Mononuclear cell (primary cell): ENCODE data around the gene ENTHD1. TPM values are rescaled to one million over a fixed set of nuclear protein-coding genes. Genes with fewer than 3 reads are reported as not detected.

ENCODE experiments used
- H3K27me3 ChIP-seq: 2 replicates; pipeline ENCODE4 v1.6.0; 2011; ENCODE audit warnings: low read length, control low read depth; ENCODE audit not compliant: insufficient read depth
- H3K4me1 ChIP-seq: 2 replicates; pipeline ENCODE4 v1.5.1; 2011; ENCODE audit warnings: mild to moderate bottlenecking, low read length, control low read depth; ENCODE audit not compliant: insufficient read depth
- H3K4me3 ChIP-seq: 2 replicates; pipeline ENCODE4 v1.5.1; 2011; ENCODE audit warnings: mild to moderate bottlenecking, low read length, moderate library complexity
- H3K9me3 ChIP-seq: 2 replicates; pipeline ENCODE4 v1.5.1; 2011; ENCODE audit warnings: low read depth, mild to moderate bottlenecking, control low read depth, low read length
- total RNA-seq: library from RNA; depleted of rRNA; stranded (reverse); fragments of >200 nt; gene quantifications from one replicate; pipeline ENCODE4 v1.2.3, GENCODE V29; 2012

The ENTHD1 gene
- total RNA-seq = 0.10 TPM

DNA sequence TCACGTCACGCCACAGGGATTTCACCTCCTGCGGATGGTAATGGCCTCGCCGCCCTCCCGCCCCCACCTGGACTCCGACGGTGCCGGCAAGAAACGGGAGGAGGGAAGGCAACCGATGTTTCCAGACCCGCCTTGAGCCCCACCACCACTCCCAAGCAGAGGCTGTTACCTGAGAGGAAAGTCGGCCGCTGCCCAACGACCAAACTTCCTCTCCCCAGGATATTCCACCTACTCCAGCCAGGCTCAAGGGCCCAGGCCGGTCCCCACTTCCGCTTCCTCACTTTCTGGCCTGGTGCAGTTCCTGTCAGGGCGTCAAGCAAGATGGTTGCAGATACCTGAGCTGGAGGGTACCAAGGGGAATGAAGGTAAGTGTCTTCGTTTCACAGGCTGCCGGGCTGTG lies at the start of gene ENTHD1:
TSS of gene ENTHD1 (minus strand) at position 235 of the 400 bp plus-strand sequence. CDS start 6,012 bp downstream, outside the sequence.
- H3K27me3 ChIP-seq = no peaks in the 10 kb centered on the region
- no peaks in the 10 kb centered on the region for H3K9me3 ChIP-seq
- peaks cover 20% of the 10 kb centered on the region for H3K4me1 ChIP-seq
- no peak within 1 kb of the TSS for H3K4me3 ChIP-seq

DNA sequence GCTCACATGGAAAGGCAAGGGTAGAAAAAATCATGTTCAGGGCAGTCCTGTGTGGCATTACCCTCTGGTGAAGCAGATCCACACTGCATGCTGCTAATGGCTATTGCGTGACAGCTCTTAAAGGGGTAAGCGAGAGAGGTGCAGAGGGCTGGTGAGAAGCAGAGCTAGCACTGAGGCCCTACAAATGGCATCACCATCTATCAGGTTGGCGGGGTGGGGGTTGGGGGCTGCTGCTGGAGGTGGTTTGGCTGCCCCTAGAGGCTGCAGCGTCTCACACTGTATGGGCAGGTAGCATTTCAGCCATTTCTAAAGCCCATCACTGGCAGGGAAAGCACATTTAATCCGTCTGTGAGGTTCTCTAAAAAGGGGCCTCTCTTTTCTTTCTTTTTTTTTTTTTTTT lies 49.8 kb upstream of the ENTHD1 start:
- Histone ChIP-seq H3K9me3 (no peaks in the 10 kb centered on the region), H3K4me1 (peaks cover 73% of the 10 kb centered on the region), H3K4me3 (no peak overlapping the region), H3K27me3 (no peaks in the 10 kb centered on the region)

DNA sequence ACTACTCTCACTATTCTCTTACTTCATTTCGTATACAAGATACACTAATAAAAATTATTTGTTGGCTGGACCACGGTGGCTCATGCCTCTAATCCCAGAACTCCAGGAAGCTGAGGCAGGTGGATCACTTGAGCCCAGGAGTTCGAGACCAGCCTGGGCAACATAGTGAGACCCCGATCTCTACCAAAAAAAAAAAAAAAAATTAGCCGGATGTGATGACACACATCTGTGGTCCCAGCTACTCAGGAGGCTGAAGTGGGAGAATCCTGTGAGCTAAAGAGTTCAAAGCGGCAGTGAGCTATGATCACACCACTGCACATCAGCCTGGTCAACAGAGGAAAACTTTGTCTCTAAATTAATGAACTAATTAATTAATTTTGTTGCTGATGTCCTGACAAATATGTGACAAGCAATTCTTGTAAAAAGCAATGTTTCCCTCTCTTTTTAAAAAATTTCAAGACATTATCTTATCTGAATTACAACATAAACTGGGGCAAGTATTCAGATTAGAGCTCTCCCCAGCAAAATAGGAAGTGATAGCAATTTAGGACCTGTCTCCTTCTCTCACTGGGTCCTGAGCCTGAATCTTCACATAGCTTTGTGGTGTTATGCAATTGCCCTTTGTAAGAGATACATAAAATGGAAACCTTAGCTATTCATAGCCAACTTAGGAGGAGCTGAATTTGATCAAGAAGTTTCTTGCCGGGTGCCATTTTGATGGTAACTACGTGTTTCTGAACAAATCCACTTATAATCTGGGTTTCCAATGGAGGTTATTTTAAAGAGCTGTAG lies 49.1 kb upstream of the ENTHD1 start:
- no peak overlapping the region for H3K4me3 ChIP-seq
- H3K4me1 ChIP-seq = peaks cover 73% of the 10 kb centered on the region
- H3K9me3 ChIP-seq = no peaks in the 10 kb centered on the region
- H3K27me3 ChIP-seq = no peaks in the 10 kb centered on the region

- Histone ChIP-seq H3K27me3 (no peaks in the 10 kb centered on the region), H3K4me3 (no peak overlapping the region), H3K4me1 (peaks cover 73% of the 10 kb centered on the region), H3K9me3 (no peaks in the 10 kb centered on the region)
These were observed 48.0 kb upstream of the ENTHD1 start for GRCh38 chr22:39941601-39942000.

DNA sequence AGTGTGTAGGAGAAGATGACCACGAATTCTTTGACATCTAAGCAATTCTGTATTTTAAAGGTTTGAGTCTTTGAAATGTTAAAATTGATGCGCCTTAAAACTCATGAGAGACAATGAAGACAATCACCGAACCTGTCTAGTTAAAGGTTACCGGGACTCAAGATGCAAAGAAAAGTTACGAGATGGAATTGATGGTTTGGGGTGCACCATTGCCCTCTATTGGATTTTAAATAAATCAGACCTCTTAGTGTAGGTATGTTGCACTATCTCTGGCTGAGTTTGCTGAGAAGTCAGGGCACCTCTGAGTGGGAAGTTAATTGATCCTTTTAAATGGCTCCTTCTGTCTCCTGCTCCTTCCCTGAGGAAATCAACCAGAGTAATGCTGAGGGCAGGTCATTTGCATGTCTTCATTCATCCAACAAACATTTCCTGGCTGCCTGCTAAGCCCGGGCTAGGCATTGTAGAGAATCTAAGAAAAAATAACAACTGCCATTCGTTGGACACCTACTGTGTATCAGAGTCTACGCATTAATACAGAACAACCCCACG lies 47.3 kb upstream of the ENTHD1 start:
- Histone ChIP-seq H3K4me1 (peaks cover 73% of the 10 kb centered on the region), H3K4me3 (no peak overlapping the region), H3K27me3 (no peaks in the 10 kb centered on the region)

DNA sequence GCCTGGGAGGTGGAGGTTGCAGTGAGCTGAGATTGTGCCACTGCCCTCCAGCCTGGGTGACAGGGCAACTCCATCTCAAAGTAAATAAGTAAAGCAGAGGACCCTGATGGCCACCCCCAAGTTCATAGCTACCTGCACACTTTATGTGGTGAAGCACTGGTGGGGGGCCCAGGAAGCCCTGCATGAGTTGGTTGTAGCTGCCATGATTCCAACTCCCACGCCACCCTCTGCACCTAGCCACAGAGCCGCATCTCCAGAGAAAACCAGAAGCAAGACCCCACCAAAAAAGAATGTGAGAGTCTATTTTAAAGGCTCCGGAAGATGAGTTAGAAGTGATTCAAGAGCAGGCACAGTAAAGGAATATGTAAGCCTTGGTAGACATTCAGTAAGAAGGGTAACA lies 46.3 kb upstream of the ENTHD1 start:
- H3K4me1 ChIP-seq = peaks cover 80% of the 10 kb centered on the region
- no peaks in the 10 kb centered on the region for H3K27me3 ChIP-seq
- H3K4me3 ChIP-seq = no peak overlapping the region
- no peaks in the 10 kb centered on the region for H3K9me3 ChIP-seq

More for the DNA sequence above, 47.3 kb upstream of the ENTHD1 start:
- no peaks in the 10 kb centered on the region for H3K9me3 ChIP-seq

- H3K27me3 ChIP-seq = no peaks in the 10 kb centered on the region
- H3K9me3 ChIP-seq = no peaks in the 10 kb centered on the region
- no peak overlapping the region for H3K4me3 ChIP-seq
- H3K4me1 ChIP-seq = peaks cover 80% of the 10 kb centered on the region
These were observed 45.0 kb upstream of the ENTHD1 start for GRCh38 chr22:39938509-39939111.

- Histone ChIP-seq H3K9me3 (no peaks in the 10 kb centered on the region), H3K27me3 (no peaks in the 10 kb centered on the region), H3K4me3 (no peak overlapping the region), H3K4me1 (peaks cover 80% of the 10 kb centered on the region)
These were observed 44.3 kb upstream of the ENTHD1 start for GRCh38 chr22:39937906-39938305.

- Histone ChIP-seq H3K4me1 (peaks cover 82% of the 10 kb centered on the region), H3K27me3 (no peaks in the 10 kb centered on the region), H3K4me3 (no peak overlapping the region), H3K9me3 (no peaks in the 10 kb centered on the region)
These were observed 43.1 kb upstream of the ENTHD1 start for GRCh38 chr22:39936523-39937145.

DNA sequence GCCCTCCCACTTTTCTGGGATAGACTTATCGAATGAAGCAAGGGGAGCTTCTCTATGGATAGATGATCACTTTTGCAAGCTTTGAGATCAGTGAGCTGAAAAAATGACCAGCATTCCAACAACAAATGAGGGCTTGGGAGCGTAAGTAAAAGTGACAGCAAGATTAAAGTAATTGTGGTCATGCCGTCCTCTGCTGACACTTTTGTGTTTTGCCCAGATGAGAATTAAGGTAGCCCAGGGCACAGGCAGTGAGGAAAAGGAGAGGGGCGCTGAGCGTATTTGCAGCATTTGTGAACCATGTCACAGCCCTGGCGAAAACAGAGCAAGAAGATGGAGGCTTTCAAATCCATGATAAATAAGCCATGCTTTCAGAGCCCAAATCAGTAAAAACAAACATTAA lies 42.1 kb upstream of the ENTHD1 start:
- Histone ChIP-seq H3K4me3 (no peak overlapping the region), H3K27me3 (no peaks in the 10 kb centered on the region), H3K4me1 (peaks cover 87% of the 10 kb centered on the region), H3K9me3 (no peaks in the 10 kb centered on the region)

DNA sequence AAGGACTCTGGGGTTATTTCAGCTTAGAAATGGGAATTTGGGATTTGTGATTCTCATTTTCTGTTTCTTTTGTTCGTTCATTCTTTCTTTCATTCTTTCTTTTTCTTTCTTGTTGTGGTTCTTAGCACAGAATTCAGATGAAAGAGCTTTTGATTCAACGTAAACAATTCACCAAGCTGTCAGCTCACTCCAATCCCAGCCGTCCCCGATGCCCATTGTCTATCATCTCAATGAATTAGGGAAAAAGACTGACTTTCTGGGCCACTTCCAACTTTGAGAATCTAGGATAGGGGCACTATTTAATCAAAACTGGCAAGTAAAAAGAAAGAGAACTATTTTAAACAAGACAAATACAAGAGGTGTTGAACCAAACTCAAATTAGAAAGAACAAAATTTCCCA lies 41.6 kb upstream of the ENTHD1 start:
- Histone ChIP-seq H3K4me3 (no peak overlapping the region), H3K4me1 (peaks cover 91% of the 10 kb centered on the region), H3K27me3 (no peaks in the 10 kb centered on the region), H3K9me3 (no peaks in the 10 kb centered on the region)

DNA sequence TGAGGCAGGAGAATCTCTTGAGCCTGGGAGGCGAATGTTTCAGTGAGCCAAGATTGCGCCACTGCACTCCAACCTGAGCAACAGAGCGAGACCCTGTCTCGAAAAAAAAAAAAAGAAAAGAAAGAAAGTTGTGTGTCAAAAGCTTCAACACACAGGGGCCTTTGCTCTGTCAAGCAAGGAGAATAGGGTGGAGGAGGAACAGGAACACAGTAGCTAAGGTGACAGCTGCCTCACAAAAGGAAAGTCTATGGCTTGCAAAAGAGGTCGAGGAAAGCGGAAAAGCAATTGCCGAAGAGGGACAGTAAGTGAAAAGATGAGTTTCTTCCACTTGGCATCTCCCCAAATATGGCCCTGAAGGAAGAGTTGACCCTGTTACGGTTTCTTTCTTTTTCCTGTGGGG lies 40.2 kb upstream of the ENTHD1 start:
- Histone ChIP-seq H3K4me3 (no peak overlapping the region), H3K4me1 (peaks cover 90% of the 10 kb centered on the region), H3K9me3 (no peaks in the 10 kb centered on the region), H3K27me3 (no peaks in the 10 kb centered on the region)

GRCh38 chr22:39932918-39933649 lies 39.5 kb upstream of the ENTHD1 start:
- H3K4me1 ChIP-seq = peaks cover 90% of the 10 kb centered on the region
- no peak overlapping the region for H3K4me3 ChIP-seq
- no peaks in the 10 kb centered on the region for H3K27me3 ChIP-seq
- H3K9me3 ChIP-seq = no peaks in the 10 kb centered on the region

DNA sequence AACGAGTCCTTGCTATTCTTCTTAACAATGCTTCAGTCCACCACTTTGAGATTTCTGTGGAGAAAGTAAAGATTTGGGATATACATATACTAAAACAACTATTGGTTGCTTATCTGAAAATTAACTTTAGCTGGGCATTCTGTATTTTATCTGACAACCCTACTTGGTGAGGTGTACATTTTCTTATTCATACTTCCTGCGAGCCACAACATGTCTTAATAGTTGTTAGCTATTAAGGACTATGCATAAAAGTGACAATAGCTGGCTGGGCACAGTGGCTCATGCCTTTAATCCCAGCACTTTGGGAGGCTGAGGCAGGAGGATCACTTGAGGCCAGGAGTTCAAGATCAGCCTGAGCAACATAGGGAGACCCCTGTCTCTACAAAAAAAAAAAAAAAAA lies 38.6 kb upstream of the ENTHD1 start:
- no peaks in the 10 kb centered on the region for H3K9me3 ChIP-seq
- peaks cover 90% of the 10 kb centered on the region for H3K4me1 ChIP-seq
- no peak overlapping the region for H3K4me3 ChIP-seq
- H3K27me3 ChIP-seq = no peaks in the 10 kb centered on the region

GRCh38 chr22:39931251-39931650 lies 37.7 kb upstream of the ENTHD1 start:
- no peaks in the 10 kb centered on the region for H3K27me3 ChIP-seq
- H3K4me3 ChIP-seq = no peak overlapping the region
- no peaks in the 10 kb centered on the region for H3K9me3 ChIP-seq
- H3K4me1 ChIP-seq = peaks cover 90% of the 10 kb centered on the region
